ENCODE results near the gene ELP4.

GRCh38 chr11:31786996-31787685 is 277.6 kb downstream of the ELP4 start:
- TF ChIP-seq CTCF (IDR thresholded peaks at IDR 0.05) (no peak), POLR2A (IDR thresholded peaks at IDR 0.05) (no peak)
